Measurements from ENCODE around the gene RFTN1. TPM values are rescaled to one million over a fixed set of nuclear protein-coding genes. Genes with fewer than 3 reads are reported as not detected.

RFTN1 gene
- total and polyA plus RNA-seq, 4 donors = 4.4 to 20.4 (median 11.9) TPM

- H3K27ac ChIP-seq (ENCODE audit: low read depth in 1 of 2, low read length in 2 of 2) = peak overlapping the region; percentile 44 to 53
- H3K4me1 ChIP-seq (ENCODE audit: control insufficient read depth in 4 of 4, insufficient read depth in 4 of 4, low read length in 3 of 4) = peaks cover 1 to 5% (median 3%) of the 10 kb centered on the region in 4 donors
- DNase-seq (ENCODE audit: low spot score) = no peak
- 59% methylated on average over 14 of the region's 14 CpGs for WGBS
- H3K36me3 ChIP-seq (ENCODE audit: control insufficient read depth in 4 of 4, insufficient read depth in 3 of 4, low read depth in 1 of 4, low read length in 3 of 4) = peaks cover 0 to 4% (median 0%) of the 10 kb centered on the region in 4 donors
- no peak overlapping the region for H3K9ac ChIP-seq (ENCODE audit: low read depth in 1 of 2, low read length in 2 of 2)
- TF ChIP-seq, protein P1, sequence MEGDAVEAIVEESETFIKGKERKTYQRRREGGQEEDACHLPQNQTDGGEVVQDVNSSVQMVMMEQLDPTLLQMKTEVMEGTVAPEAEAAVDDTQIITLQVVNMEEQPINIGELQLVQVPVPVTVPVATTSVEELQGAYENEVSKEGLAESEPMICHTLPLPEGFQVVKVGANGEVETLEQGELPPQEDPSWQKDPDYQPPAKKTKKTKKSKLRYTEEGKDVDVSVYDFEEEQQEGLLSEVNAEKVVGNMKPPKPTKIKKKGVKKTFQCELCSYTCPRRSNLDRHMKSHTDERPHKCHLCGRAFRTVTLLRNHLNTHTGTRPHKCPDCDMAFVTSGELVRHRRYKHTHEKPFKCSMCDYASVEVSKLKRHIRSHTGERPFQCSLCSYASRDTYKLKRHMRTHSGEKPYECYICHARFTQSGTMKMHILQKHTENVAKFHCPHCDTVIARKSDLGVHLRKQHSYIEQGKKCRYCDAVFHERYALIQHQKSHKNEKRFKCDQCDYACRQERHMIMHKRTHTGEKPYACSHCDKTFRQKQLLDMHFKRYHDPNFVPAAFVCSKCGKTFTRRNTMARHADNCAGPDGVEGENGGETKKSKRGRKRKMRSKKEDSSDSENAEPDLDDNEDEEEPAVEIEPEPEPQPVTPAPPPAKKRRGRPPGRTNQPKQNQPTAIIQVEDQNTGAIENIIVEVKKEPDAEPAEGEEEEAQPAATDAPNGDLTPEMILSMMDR (IDR thresholded peaks at IDR 0.05; ENCODE audit: low read depth, low read length, missing input control) = no peak
- peak; percentile 65 for TF ChIP-seq MAX (IDR thresholded peaks at IDR 0.05)
- peak in 1 of 2 donors; percentile 66 for TF ChIP-seq HNF4A (conservative IDR thresholded peaks at IDR 0.05)
- TF ChIP-seq RXRA (IDR thresholded peaks at IDR 0.05) = peak in 1 of 2 donors; percentile 39
- H3K27me3 ChIP-seq (ENCODE audit: control insufficient read depth in 4 of 4, insufficient read depth in 4 of 4, low read length in 3 of 4) = no peaks in the 10 kb centered on the region
- H3K4me3 ChIP-seq (ENCODE audit: low read depth in 1 of 3, low read length in 3 of 3) = no peak overlapping the region
- no peaks in the 10 kb centered on the region for H3K9me3 ChIP-seq (ENCODE audit: control insufficient read depth in 4 of 4, low read length in 3 of 4)
These were observed 177.5 kb downstream of the RFTN1 start for GRCh38 chr3:16335772-16336645.

- TF ChIP-seq GABPA (IDR thresholded peaks at IDR 0.05 in 1 of 2, conservative IDR thresholded peaks at IDR 0.05 in 1 of 2) (no peak), YY1 (IDR thresholded peaks at IDR 0.05) (no peak), JUND (IDR thresholded peaks at IDR 0.05) (no peak), RAD21 (IDR thresholded peaks at IDR 0.05) (no peak), TAF1 (conservative IDR thresholded peaks at IDR 0.05) (no peak), NR2F2 (IDR thresholded peaks at IDR 0.05) (no peak), RXRA (IDR thresholded peaks at IDR 0.05) (no peak), FOXA1 (IDR thresholded peaks at IDR 0.05) (no peak), ATF3 (IDR thresholded peaks at IDR 0.05) (no peak), ZBTB33 (IDR thresholded peaks at IDR 0.05) (no peak), HNF4A (conservative IDR thresholded peaks at IDR 0.05) (no peak), HNF4G (IDR thresholded peaks at IDR 0.05) (no peak), FOXA2 (IDR thresholded peaks at IDR 0.05) (no peak), MAX (IDR thresholded peaks at IDR 0.05) (no peak), EGR1 (IDR thresholded peaks at IDR 0.05; ENCODE audit: low read depth in 2 of 2) (no peak), SP1 (IDR thresholded peaks at IDR 0.05) (no peak)
- TF ChIP-seq, protein P1 (IDR thresholded peaks at IDR 0.05; ENCODE audit: low read depth, low read length, missing input control) = no peak
- TF ChIP-seq, protein P2, sequence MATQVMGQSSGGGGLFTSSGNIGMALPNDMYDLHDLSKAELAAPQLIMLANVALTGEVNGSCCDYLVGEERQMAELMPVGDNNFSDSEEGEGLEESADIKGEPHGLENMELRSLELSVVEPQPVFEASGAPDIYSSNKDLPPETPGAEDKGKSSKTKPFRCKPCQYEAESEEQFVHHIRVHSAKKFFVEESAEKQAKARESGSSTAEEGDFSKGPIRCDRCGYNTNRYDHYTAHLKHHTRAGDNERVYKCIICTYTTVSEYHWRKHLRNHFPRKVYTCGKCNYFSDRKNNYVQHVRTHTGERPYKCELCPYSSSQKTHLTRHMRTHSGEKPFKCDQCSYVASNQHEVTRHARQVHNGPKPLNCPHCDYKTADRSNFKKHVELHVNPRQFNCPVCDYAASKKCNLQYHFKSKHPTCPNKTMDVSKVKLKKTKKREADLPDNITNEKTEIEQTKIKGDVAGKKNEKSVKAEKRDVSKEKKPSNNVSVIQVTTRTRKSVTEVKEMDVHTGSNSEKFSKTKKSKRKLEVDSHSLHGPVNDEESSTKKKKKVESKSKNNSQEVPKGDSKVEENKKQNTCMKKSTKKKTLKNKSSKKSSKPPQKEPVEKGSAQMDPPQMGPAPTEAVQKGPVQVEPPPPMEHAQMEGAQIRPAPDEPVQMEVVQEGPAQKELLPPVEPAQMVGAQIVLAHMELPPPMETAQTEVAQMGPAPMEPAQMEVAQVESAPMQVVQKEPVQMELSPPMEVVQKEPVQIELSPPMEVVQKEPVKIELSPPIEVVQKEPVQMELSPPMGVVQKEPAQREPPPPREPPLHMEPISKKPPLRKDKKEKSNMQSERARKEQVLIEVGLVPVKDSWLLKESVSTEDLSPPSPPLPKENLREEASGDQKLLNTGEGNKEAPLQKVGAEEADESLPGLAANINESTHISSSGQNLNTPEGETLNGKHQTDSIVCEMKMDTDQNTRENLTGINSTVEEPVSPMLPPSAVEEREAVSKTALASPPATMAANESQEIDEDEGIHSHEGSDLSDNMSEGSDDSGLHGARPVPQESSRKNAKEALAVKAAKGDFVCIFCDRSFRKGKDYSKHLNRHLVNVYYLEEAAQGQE (IDR thresholded peaks at IDR 0.05) = no peak
- WGBS = 51% methylated on average over 5 of the region's 5 CpGs
- H3K4me3 ChIP-seq (ENCODE audit: low read depth in 1 of 3, low read length in 3 of 3) = no peak overlapping the region
These were observed 178.2 kb downstream of the RFTN1 start for GRCh38 chr3:16335333-16335732.

More at GRCh38 chr3:16335333-16335732, 178.2 kb downstream of the RFTN1 start:
- Histone ChIP-seq H3K27me3 (ENCODE audit: control insufficient read depth in 4 of 4, insufficient read depth in 4 of 4, low read length in 3 of 4) (no peaks in the 10 kb centered on the region), H3K9me3 (ENCODE audit: control insufficient read depth in 4 of 4, low read length in 3 of 4) (no peaks in the 10 kb centered on the region), H3K9ac (ENCODE audit: low read depth in 1 of 2, low read length in 2 of 2) (no peak overlapping the region), H3K36me3 (ENCODE audit: control insufficient read depth in 4 of 4, insufficient read depth in 3 of 4, low read depth in 1 of 4, low read length in 3 of 4) (peaks cover 0 to 4% (median 0%) of the 10 kb centered on the region in 4 donors), H3K27ac (ENCODE audit: low read depth in 1 of 2, low read length in 2 of 2) (no peak overlapping the region), H3K4me1 (ENCODE audit: control insufficient read depth in 4 of 4, insufficient read depth in 4 of 4, low read length in 3 of 4) (peaks cover 1 to 12% (median 6%) of the 10 kb centered on the region in 4 donors)
- no peak for DNase-seq (ENCODE audit: low spot score)

Data from liver (tissue), 9 donors.